HL-60/S4 treated with retinoic acid at 250 ng/mL for 4 days and 3 days (cell line): ENCODE results near the gene HGS.

Experiments
- in situ Hi-C: fragments of 300-500 bp; cut with MboI; formaldehyde crosslinking; loops from 2 replicates; pipeline ENCODE4 v1.7.0; 2022; ENCODE audit warnings: low sequenced_read_pairs

HGS gene

DNA sequence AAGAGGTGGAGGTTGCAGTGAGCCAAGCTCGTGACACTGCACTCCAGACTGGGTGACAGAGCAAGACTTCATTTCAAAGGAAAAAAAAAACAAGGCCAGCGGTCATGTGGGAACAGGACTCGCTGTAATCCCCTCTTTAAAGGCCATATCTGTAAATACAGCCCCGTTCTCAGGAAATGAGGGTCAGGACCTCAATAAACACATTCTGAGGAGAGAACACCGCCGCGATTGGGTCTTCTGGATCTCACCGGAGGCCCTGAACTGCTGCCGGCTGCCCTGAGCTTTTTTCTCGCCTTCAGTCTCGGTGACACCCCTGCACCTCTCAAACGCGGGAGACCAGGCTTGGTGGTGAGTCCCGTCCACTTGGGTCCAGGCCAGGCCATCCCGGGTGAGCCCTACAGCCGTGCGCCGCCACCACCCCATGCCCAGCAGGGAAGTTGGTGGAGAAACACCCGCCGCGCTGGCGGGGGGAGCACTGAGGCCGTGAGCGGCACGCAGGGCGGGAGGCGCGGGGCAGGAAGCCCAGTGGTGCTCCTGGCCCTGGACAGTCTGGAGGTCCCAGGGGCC lies 56.7 kb downstream of the HGS start:
- in situ Hi-C loops, result no loop called here

DNA sequence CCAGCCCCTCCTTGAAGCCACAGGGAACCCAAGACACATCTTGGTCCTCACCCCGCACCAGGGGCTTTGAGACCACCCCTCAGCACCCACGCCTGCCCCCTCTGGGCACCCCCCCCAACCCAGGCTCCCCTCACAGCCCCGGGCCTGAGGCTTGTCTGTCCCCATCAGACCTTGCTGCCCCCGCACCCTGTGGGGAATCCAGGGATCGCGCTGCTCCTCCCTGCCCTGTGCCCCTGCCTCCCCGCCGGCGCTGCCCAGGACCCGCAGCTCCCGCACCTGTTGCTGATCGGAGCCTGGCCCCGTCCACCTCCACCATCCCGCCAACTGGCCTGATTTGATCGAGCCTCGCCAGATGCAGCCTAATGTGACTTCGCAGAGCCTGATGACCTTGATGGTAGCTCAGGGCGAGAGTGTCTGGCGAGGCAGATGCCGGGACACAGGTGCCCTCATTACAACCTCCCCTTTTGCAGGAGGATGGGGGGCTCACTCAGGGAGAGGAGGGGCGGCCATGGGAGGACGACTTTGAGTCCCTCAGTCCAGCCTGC lies 57.3 kb downstream of the HGS start:
- in situ Hi-C loops, result no loop called here

DNA sequence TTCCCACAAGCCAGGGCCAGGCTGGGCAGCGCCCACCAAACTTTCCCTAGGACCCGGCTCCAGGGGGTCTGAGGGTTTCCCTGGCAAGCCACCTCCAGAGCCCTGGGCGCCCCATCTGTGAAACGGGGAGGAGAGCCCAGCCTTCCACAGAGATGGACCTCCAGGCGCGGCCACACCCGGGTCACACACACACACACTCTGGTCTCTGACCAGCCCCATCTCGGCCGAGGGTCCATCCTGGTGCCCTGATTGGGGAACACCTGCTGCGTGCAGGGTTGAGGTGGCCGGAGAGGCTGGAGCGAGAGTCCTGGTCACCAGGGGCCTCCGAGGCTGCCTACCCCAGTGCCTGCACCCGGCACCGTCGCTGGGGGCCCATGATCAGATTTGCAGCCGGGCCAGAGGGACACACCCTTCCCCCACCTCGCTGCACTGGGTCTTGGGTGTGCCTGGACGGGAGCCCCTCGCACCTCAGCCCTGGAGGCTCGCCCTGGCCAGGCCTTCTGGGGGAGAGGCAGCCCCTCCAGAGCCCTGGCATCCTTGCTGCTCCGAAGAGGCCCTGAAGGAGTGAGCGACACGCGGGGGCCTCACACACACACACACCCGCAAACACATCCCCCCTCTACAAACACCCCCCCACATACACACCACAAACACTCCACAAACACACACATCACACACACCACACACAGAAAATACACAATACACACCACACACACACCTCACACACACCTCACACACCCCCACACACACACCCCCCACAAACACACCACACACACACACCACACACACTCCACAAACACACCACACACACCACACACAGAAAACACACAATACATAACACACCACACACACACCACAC lies 58.0 kb downstream of the HGS start:
- in situ Hi-C loops, result no loop called here
